GM06990 (cell line): ENCODE data around the gene ATP6V0C.
A peak's percentile ranks its signal among the peaks of the same experiment; 100 is the strongest.

Source experiments
- DNase-seq: peaks from one replicate; pipeline ENCODE4 v3.0.0-alpha.2; 2011; ENCODE audit not compliant: insufficient read length; ENCODE audit errors: extremely low read depth
- H3K27me3 ChIP-seq: replicated peaks from 2 replicates; pipeline ENCODE4 v1.6.0; 2011; ENCODE audit warnings: low read length; ENCODE audit not compliant: control insufficient read depth, insufficient read depth
- H3K36me3 ChIP-seq: 2 replicates; pipeline ENCODE4 v1.5.1; 2011; ENCODE audit warnings: low read length; ENCODE audit not compliant: control insufficient read depth, insufficient read depth
- H3K4me3 ChIP-seq: replicated peaks from 2 replicates; pipeline ENCODE4 v1.5.1; 2011; ENCODE audit warnings: low read depth, mild to moderate bottlenecking, control low read depth, low read length
- CTCF ChIP-seq: IDR thresholded peaks from 2 replicates; pipeline ENCODE4 v1.5.1; 2011; ENCODE audit warnings: low read length, control low read depth, mild to moderate bottlenecking, inconsistent platforms; ENCODE audit not compliant: insufficient read depth, poor library complexity, severe bottlenecking

The ATP6V0C gene

GRCh38 chr16:2513405-2514332 is at the start of gene ATP6V0C:
ATP6V0C (plus strand) TSS chr16:2513952; CDS start chr16:2514104, 152 bp downstream.
- H3K36me3 ChIP-seq = peaks cover 7% of the 10 kb centered on the region
- H3K27me3 ChIP-seq = no peaks in the 10 kb centered on the region
- peak within 1 kb of the TSS; percentile 92 for H3K4me3 ChIP-seq
- peak; percentile 97 for DNase-seq
- TF ChIP-seq CTCF = no peak

- no peak for DNase-seq
- no peak for TF ChIP-seq CTCF
- no peaks in the 10 kb centered on the region; the same call in 1 of the 2 replicates for H3K36me3 ChIP-seq
- no peak overlapping the region for H3K4me3 ChIP-seq
- H3K27me3 ChIP-seq = no peaks in the 10 kb centered on the region
These were observed 49.4 kb upstream of the ATP6V0C start for GRCh38 chr16:2464333-2464732.

DNA sequence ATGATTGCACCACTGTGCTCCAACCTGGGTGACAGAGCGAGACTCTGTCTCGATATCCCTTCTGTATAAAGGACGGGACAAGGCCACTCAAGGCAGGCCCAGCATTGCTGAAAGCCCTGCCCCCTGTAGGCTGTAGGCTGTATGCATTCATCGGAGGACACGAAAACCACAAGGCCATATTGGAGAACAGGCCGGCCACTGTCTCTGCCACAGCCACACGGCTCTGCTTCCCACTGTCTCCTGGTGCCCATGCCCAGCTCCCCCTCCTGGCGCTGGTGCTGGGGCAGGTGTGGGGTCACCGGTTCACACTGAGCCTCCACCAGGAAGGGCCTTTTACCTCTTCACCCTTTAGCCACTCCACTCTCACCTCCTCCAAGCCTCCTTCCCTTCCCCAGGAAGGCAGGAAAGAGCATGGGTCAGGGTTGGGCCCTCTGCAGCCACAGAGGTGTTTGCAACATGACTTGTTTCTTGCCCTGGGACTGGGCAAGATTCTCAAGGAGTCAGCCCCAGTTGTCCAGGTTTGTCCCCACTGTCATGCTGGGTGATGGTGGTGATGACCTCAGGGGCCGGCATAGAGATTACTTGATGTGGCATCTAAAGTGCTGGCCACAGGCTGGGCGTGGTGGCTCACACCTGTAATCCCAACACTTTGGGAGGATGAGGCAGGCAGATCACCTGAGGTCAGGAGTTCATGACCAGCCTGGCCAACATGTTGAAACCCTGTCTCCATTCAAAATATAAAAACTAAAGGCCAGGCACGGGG is 47.9 kb upstream of the ATP6V0C start:
- Histone ChIP-seq H3K4me3 (no peak overlapping the region), H3K27me3 (no peaks in the 10 kb centered on the region; the same call in 1 of the 2 replicates), H3K36me3 (no peaks in the 10 kb centered on the region; the same call in 1 of the 2 replicates)
- peak; percentile 30 for TF ChIP-seq CTCF
- DNase-seq = no peak

- Histone ChIP-seq H3K27me3 (no peaks in the 10 kb centered on the region; the same call in 1 of the 2 replicates), H3K36me3 (no peaks in the 10 kb centered on the region), H3K4me3 (peak overlapping the region; percentile 61; the same call in 1 of the 2 replicates)
- no peak for DNase-seq
- no peak for TF ChIP-seq CTCF
These were observed 46.9 kb upstream of the ATP6V0C start for GRCh38 chr16:2466667-2467527.

- peak; percentile 57 for DNase-seq
- no peaks in the 10 kb centered on the region for H3K36me3 ChIP-seq
- peak overlapping the region; percentile 61 for H3K4me3 ChIP-seq
- no peak for TF ChIP-seq CTCF
- no peaks in the 10 kb centered on the region; the same call in 1 of the 2 replicates for H3K27me3 ChIP-seq
These were observed 46.1 kb upstream of the ATP6V0C start for GRCh38 chr16:2467528-2468232.
